Ishikawa (cell line): ENCODE results near the gene DENND1A.

Experiments used
- CEBPB ChIP-seq: IDR thresholded peaks from 2 replicates; pipeline ENCODE4 v1.6.1; 2012
- CREB1 ChIP-seq: IDR thresholded peaks from 2 replicates; pipeline ENCODE4 v1.6.1; 2012; ENCODE audit warnings: low read depth
- EGR1 ChIP-seq: IDR thresholded peaks from 2 replicates; pipeline ENCODE4 v1.6.1; 2012
- EP300 ChIP-seq: IDR thresholded peaks from 2 replicates; pipeline ENCODE4 v1.6.1; 2012; ENCODE audit warnings: borderline replicate concordance
- FOXM1 ChIP-seq: IDR thresholded peaks from 2 replicates; pipeline ENCODE4 v1.6.1; 2012; ENCODE audit warnings: low read depth, borderline replicate concordance
- NFIC ChIP-seq: IDR thresholded peaks from 2 replicates; pipeline ENCODE4 v1.6.1; 2012
- TAF1 ChIP-seq: IDR thresholded peaks from 2 replicates; pipeline ENCODE4 v1.6.1; 2012; ENCODE audit warnings: low read depth, mild to moderate bottlenecking
- TCF12 ChIP-seq: IDR thresholded peaks from 2 replicates; pipeline ENCODE4 v1.6.1; 2012; ENCODE audit warnings: low read depth
- TEAD4 ChIP-seq: IDR thresholded peaks from 2 replicates; pipeline ENCODE4 v1.6.1; 2012
- YY1 ChIP-seq: IDR thresholded peaks from 2 replicates; pipeline ENCODE4 v1.6.1; 2012; ENCODE audit warnings: low read depth
- TF ChIP-seq, protein P1 (sequence below): IDR thresholded peaks from 2 replicates; pipeline ENCODE4 v1.6.1; 2012; ENCODE audit warnings: low read depth, mild to moderate bottlenecking

DNA sequence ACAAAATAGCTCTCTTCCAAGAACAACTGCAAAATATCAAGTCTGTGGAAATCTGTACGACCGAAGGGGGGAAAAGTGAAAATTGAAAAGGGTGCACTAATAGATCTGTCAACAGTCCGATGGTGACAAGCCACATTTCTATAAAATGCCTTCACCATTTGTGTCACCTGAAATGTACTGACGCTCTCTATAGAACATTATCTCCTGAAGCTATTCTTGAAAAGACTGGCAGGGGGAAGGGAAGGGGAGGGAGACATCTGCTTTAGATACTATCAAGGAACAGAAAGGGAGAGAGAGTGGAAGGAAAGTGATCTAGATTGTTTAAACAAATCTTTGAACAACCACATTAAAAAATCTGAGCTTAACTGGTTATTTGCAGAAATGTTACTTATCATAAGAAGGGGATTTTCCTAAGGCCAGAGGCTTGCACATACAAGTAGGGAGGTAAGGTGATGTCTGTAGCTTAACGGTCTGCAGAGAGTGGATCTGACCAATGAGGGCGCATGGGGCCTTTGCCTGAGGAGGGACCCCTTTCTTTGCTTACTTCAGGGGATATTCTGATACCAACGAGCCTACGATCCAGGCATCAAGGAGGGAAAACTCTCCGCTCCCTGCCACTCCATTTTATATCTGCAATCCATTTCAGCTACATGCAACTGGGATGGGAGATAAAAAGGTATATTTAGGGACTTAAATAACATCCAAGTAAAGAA is 481.8 kb downstream of the DENND1A start:
- TF ChIP-seq TAF1 (no peak), NFIC (no peak), CREB1 (no peak), EGR1 (no peak), CEBPB (no peak), FOXM1 (no peak), YY1 (no peak), EP300 (no peak), TEAD4 (no peak), TCF12 (no peak)
- TF ChIP-seq, protein P1, sequence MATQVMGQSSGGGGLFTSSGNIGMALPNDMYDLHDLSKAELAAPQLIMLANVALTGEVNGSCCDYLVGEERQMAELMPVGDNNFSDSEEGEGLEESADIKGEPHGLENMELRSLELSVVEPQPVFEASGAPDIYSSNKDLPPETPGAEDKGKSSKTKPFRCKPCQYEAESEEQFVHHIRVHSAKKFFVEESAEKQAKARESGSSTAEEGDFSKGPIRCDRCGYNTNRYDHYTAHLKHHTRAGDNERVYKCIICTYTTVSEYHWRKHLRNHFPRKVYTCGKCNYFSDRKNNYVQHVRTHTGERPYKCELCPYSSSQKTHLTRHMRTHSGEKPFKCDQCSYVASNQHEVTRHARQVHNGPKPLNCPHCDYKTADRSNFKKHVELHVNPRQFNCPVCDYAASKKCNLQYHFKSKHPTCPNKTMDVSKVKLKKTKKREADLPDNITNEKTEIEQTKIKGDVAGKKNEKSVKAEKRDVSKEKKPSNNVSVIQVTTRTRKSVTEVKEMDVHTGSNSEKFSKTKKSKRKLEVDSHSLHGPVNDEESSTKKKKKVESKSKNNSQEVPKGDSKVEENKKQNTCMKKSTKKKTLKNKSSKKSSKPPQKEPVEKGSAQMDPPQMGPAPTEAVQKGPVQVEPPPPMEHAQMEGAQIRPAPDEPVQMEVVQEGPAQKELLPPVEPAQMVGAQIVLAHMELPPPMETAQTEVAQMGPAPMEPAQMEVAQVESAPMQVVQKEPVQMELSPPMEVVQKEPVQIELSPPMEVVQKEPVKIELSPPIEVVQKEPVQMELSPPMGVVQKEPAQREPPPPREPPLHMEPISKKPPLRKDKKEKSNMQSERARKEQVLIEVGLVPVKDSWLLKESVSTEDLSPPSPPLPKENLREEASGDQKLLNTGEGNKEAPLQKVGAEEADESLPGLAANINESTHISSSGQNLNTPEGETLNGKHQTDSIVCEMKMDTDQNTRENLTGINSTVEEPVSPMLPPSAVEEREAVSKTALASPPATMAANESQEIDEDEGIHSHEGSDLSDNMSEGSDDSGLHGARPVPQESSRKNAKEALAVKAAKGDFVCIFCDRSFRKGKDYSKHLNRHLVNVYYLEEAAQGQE: no peak
